Kidney epithelial cell (primary cell): ENCODE results near the gene ZNF800. TPM values are rescaled to one million over a fixed set of nuclear protein-coding genes. Genes with fewer than 3 reads are reported as not detected.

Source experiments
- DNase-seq: peaks from one replicate; pipeline ENCODE4 v3.0.0-alpha.2; 2010; ENCODE audit warnings: low read depth
- H3K27me3 ChIP-seq: 2 replicates; pipeline ENCODE4 v1.6.0; 2011; ENCODE audit warnings: low read length; ENCODE audit not compliant: control insufficient read depth, insufficient read depth
- H3K36me3 ChIP-seq: 2 replicates; pipeline ENCODE4 v1.5.1; 2011; ENCODE audit warnings: low read length; ENCODE audit not compliant: control insufficient read depth, insufficient read depth
- H3K4me3 ChIP-seq: 2 replicates; pipeline ENCODE4 v1.5.1; 2011; ENCODE audit warnings: low read depth, mild to moderate bottlenecking, control low read depth, low read length
- total RNA-seq: library from RNA; depleted of rRNA; stranded (reverse); fragments of >200 nt; gene quantifications from 2 replicates; pipeline ENCODE4 v1.2.3, GENCODE V29; 2015
- TF ChIP-seq, protein P1 (sequence below): IDR thresholded peaks from 2 replicates; pipeline ENCODE4 v1.5.1; 2011; ENCODE audit warnings: mild to moderate bottlenecking, moderate library complexity, low read length, control low read depth, inconsistent platforms; ENCODE audit not compliant: insufficient read depth, poor library complexity, severe bottlenecking

ZNF800 gene
- total RNA-seq, 1 donor from 2014 or later = 24.2 TPM

DNA sequence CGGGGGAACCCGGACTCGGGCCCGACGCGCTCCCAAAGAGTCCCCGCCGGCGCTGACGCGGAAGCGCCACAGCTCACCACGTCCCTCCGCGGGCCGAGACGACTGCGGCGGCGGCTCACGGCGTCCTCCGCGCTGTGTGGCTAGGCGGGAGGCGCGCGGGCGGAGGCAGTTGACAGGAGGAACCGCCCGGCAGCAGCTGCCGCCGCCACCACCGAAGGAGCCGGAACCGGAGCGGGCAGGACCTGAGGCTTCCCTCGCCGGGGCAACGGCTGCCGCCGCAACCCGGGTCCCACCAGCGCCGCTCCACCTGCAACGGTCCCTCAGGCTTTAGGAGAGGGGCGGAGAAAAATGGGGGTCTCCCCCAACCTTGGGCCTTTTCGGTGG lies 334 bp downstream of the ZNF800 start:
- H3K36me3 ChIP-seq = no peaks in the 10 kb centered on the region
- no peak for DNase-seq
- H3K27me3 ChIP-seq = no peaks in the 10 kb centered on the region
- TF ChIP-seq, protein P1, sequence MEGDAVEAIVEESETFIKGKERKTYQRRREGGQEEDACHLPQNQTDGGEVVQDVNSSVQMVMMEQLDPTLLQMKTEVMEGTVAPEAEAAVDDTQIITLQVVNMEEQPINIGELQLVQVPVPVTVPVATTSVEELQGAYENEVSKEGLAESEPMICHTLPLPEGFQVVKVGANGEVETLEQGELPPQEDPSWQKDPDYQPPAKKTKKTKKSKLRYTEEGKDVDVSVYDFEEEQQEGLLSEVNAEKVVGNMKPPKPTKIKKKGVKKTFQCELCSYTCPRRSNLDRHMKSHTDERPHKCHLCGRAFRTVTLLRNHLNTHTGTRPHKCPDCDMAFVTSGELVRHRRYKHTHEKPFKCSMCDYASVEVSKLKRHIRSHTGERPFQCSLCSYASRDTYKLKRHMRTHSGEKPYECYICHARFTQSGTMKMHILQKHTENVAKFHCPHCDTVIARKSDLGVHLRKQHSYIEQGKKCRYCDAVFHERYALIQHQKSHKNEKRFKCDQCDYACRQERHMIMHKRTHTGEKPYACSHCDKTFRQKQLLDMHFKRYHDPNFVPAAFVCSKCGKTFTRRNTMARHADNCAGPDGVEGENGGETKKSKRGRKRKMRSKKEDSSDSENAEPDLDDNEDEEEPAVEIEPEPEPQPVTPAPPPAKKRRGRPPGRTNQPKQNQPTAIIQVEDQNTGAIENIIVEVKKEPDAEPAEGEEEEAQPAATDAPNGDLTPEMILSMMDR = no peak
- H3K4me3 ChIP-seq = peak overlapping the region; percentile 94

DNA sequence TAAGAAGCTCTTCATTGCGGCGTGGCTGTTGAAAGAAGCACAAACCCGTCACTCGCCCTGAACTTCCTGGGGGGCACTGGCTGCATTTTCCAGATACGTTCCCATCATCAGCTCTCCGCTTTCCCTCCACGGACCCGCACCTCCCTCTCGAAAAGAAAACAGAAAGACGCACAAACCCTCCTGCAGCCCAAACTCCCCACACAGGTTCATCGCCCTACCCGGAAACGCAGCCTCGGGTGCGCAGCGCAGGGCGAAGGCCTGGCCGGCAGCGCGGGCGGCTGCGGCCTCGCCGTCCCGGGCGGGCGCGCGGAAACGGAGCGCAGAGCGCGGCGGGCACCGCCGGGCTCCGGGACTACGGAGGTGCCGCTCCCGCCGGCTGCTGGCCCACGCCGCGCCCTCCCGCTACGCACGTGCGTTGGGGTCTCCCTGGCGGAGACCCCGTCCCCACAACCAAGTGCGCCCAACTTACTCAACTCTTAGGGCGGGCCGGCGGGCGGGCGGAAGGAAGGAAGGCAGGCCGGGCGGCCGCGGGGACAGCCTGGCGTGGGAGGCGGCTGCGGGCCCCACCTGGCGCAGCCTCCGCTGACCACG lies 822 bp downstream of the ZNF800 start:
- no peak for DNase-seq
- Histone ChIP-seq H3K4me3 (peak overlapping the region; percentile 94), H3K36me3 (no peaks in the 10 kb centered on the region), H3K27me3 (no peaks in the 10 kb centered on the region)
- TF ChIP-seq, protein P1 = no peak

DNA sequence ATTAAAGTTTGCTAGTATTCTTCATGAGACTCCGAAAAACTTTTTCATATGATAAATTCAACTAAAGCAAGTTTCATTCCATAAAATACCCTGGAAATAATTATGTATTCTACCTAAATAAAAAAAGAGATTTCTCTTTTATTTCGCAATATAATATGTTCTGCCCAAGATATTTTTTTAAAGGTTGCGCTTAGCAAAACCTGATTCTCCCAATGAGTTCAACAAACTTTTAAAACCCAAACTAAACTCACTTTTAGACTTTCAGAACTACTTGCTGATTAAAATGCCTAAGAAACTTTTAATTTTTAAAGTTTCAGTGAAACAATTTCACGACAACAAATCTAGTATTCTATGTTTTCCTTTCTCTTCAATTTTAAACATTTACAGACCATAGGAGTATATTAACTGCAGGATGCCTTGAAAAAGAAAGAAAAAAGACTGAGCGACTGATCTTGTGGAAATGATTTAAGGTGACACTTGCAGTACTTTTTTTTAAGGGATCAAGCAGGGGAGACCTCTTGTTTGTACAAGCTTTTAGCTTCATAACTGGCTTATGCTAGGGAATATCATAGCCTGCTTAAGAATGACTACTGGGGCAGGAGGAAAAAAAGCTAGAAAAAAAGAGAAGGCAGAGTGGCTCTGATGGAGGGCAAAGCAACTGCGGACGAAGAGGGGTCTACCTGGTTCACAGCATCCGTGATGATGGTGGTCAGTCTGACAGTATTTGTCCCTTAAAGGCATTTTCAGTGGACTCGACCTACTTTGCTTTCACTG lies 1.5 kb downstream of the ZNF800 start:
- TF ChIP-seq, protein P1 = no peak
- peak overlapping the region; percentile 94 for H3K4me3 ChIP-seq
- H3K27me3 ChIP-seq = no peaks in the 10 kb centered on the region
- H3K36me3 ChIP-seq = no peaks in the 10 kb centered on the region
- DNase-seq = no peak

DNA sequence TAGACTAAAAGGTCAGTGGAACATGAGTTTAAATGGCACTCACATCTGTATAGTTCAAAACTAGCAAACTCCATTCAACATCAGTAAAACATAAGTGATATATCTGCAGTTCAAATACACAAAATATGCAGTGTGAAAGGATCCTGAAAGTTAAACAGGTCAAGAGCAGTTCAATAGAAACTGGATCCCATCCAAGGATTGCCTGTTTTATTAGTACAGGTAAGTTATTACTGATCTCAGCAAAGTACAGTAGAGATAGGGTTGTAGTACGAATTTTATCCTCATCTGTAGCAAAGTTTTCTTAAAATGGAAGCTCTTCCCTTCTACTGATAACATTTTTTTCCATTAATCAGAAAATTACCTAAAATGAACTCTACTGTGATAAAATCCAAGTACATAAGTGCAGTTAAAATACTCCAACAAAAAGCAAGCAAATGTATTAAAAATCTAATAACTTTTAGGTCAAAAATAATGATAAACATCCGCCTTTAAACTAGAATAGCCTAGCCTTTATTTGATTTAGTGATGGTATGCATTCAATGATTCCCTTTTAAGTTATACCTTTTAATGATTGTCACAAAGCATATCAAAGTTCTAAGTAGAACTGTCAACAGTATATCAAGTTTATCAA lies 2.2 kb downstream of the ZNF800 start:
- H3K27me3 ChIP-seq = no peaks in the 10 kb centered on the region
- TF ChIP-seq, protein P1 = no peak
- H3K36me3 ChIP-seq = no peaks in the 10 kb centered on the region
- no peak for DNase-seq
- H3K4me3 ChIP-seq = no peak overlapping the region

DNA sequence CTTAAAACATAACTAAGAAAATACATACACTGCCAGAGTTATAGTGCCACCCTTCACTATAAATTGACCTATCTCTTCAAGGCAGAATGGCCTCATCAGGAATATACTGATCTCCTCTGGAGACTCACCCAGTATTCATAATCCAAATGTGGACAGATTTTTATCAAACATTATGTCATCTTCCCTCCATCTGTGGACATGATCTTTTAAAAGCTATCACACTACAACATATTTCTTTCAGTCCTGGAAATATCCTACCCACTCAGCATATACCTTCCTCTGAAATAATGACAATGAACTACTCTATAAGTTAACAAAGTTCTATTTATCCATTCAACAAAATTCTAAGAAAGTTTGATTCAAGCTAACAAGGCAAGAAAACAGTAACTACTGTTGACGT lies 3.2 kb downstream of the ZNF800 start:
- Histone ChIP-seq H3K4me3 (no peak overlapping the region), H3K36me3 (no peaks in the 10 kb centered on the region), H3K27me3 (no peaks in the 10 kb centered on the region)
- TF ChIP-seq, protein P1 = no peak
- DNase-seq = no peak
